Measurements from ENCODE around the gene TRPM1.

Gene TRPM1

GRCh38 chr15:31081588-31082250 is 19.8 kb downstream of the TRPM1 start:
- no peak for DNase-seq

GRCh38 chr15:31081056-31081455 is 20.5 kb downstream of the TRPM1 start:
- no peak for DNase-seq

- peak; percentile 14 for DNase-seq
These were observed 20.9 kb downstream of the TRPM1 start for GRCh38 chr15:31080591-31081014.

- DNase-seq: no peak
These were observed 22.0 kb downstream of the TRPM1 start for GRCh38 chr15:31079519-31079918.

- no peak for DNase-seq
These were observed 23.1 kb downstream of the TRPM1 start for GRCh38 chr15:31078471-31078870.

- DNase-seq: no peak
These were observed 23.6 kb downstream of the TRPM1 start for GRCh38 chr15:31077941-31078340.

- DNase-seq: no peak
These were observed 24.3 kb downstream of the TRPM1 start for GRCh38 chr15:31077181-31077580.

GRCh38 chr15:31074321-31074720 is 27.2 kb downstream of the TRPM1 start:
- no peak for DNase-seq

- no peak for DNase-seq
These were observed 30.7 kb downstream of the TRPM1 start for GRCh38 chr15:31070867-31071266.

- no peak for DNase-seq
These were observed 32.0 kb downstream of the TRPM1 start for GRCh38 chr15:31069360-31070000.

- no peak for DNase-seq
These were observed 33.5 kb downstream of the TRPM1 start for GRCh38 chr15:31067890-31068603.

- DNase-seq: no peak
These were observed 35.7 kb downstream of the TRPM1 start for GRCh38 chr15:31065824-31066223.

GRCh38 chr15:31062911-31063310 is 38.6 kb downstream of the TRPM1 start:
- no peak for DNase-seq

GRCh38 chr15:31062310-31062847 is 39.1 kb downstream of the TRPM1 start:
- DNase-seq: no peak

- no peak for DNase-seq
These were observed 40.9 kb downstream of the TRPM1 start for GRCh38 chr15:31060429-31061140.

GRCh38 chr15:31058236-31058962 is 43.1 kb downstream of the TRPM1 start:
- no peak for DNase-seq

GRCh38 chr15:31051496-31052080 is 49.9 kb downstream of the TRPM1 start:
- no peak for DNase-seq

GRCh38 chr15:31050953-31051352 is 50.6 kb downstream of the TRPM1 start:
- DNase-seq: no peak

- DNase-seq: no peak
These were observed 51.6 kb downstream of the TRPM1 start for GRCh38 chr15:31049682-31050615.

GRCh38 chr15:31049111-31049510 is 52.4 kb downstream of the TRPM1 start:
- DNase-seq: no peak

GRCh38 chr15:31047437-31047836 is 54.1 kb downstream of the TRPM1 start:
- DNase-seq: no peak
